ENCODE measurements around the gene ZBED4.
"Not testable (repeated sequence)": the region's sequence is repeated elsewhere in the genome, so short reads cannot be mapped to it uniquely, and the experiment has no call there.

ZBED4 gene, protein sequence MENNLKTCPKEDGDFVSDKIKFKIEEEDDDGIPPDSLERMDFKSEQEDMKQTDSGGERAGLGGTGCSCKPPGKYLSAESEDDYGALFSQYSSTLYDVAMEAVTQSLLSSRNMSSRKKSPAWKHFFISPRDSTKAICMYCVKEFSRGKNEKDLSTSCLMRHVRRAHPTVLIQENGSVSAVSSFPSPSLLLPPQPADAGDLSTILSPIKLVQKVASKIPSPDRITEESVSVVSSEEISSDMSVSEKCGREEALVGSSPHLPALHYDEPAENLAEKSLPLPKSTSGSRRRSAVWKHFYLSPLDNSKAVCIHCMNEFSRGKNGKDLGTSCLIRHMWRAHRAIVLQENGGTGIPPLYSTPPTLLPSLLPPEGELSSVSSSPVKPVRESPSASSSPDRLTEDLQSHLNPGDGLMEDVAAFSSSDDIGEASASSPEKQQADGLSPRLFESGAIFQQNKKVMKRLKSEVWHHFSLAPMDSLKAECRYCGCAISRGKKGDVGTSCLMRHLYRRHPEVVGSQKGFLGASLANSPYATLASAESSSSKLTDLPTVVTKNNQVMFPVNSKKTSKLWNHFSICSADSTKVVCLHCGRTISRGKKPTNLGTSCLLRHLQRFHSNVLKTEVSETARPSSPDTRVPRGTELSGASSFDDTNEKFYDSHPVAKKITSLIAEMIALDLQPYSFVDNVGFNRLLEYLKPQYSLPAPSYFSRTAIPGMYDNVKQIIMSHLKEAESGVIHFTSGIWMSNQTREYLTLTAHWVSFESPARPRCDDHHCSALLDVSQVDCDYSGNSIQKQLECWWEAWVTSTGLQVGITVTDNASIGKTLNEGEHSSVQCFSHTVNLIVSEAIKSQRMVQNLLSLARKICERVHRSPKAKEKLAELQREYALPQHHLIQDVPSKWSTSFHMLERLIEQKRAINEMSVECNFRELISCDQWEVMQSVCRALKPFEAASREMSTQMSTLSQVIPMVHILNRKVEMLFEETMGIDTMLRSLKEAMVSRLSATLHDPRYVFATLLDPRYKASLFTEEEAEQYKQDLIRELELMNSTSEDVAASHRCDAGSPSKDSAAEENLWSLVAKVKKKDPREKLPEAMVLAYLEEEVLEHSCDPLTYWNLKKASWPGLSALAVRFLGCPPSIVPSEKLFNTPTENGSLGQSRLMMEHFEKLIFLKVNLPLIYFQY

DNA sequence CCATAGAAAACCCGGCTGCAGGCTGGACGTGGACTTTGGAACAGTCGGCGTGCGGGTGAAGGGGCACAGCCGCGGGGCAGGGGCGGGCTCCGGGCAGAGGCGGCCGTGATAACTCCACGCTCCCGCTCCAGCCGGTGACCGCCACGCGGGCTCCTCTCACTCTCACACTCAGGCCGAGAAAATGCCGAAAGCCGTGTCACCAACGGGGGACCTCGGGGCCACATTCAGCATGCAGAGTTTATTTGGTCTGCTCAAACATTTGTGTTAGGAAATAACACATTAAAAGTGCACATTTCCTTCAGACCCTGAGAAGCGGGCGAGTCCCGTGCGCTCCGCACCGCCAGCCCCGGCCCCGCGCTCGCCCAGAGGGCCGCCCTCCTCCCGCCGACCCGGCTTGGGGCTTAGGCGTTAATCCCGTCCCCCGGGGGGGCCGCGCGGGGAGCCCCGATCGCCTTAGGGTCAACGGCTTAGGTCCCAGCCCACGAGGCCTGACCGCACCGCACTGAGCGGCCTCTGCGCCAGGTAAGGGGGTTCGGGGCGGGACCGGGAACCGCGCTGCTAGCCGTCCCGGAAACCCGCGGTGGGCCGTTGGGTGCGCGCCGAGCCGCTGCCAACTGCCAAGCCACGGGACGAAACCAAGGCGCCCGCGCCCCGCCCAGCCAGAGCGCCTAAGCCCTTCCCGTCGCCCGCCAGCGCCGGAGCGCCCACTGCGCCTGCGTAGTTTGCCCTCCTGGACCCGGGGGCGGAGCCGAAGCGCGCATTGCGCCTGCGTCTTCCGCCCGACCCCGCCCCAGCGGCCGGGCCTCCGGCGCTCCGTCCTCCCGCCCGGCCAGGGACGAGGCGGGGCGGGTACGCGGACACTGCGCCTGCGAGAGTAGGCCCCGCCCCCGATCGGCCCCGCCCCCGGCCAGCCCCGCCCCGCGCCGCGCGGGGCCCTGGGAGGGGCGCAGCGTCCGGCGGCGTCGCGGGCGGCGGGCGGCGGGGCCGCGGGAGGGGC, at the start of gene ZBED4:
TSS of gene ZBED4 (plus strand) at position 947 of the 997 bp plus-strand sequence. CDS start 29,819 bp downstream, outside the sequence.
- DNase-seq = peak; percentile 99

DNA sequence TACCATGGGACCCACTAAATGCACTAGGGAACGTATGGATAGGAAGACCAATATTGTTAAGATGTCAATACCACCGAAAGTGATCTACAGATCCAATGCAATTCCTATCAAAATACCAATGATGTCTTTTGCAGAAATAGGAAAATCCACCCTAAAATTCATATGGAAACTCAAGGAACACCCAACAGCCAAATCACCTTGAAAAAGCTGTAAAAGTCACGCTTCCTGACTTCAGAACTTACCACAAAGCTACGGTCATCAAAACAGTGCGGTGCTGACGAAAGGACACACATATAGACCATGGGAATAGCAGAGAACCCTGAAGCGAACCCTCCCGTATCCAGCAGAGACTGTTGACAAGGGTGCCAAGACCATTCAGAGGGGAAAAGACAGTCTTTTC, 46.5 kb upstream of the ZBED4 start:
- DNase-seq = no peak

DNA sequence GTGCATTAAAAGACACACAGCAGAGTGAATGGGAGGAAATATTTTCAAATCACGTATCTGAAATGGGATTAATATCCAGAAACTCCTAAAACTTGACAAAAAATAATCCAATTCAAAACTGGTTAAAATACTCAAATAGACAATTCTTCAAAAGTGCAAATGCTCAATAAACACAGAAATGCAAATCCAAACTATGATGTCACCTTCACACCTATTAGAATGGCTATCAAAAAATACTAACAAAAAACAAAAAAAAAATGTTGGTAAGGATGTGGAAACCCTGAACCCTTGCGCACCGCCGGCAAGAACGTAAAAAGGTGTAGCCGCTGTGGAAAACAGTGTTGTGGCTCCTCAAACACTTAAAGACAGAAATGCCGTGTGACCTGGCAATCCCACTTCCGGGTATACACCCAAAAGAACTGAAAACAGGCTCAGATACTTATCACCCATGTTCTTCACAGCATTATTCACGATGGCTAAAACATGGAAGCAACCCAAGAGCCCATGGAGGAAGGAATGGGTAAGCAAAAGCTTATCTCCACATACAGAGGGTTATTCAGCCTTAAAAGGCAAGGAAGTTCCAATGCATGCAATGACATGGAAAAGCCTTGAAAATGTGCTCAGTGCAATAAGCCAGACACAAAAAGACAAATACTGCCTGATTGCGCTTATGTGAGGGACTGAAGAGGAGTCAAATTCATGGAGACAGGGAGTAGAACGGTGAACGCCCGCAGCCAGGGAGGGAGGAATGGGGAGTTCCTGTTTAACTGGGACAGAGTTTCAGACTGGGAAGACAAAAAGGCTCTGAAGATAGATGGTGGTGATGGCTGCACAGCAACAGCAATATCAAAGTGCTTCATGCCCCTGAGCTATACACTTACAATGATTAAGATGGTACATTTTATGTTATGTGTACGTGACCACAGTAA, 45.6 kb upstream of the ZBED4 start:
- DNase-seq = no peak

DNA sequence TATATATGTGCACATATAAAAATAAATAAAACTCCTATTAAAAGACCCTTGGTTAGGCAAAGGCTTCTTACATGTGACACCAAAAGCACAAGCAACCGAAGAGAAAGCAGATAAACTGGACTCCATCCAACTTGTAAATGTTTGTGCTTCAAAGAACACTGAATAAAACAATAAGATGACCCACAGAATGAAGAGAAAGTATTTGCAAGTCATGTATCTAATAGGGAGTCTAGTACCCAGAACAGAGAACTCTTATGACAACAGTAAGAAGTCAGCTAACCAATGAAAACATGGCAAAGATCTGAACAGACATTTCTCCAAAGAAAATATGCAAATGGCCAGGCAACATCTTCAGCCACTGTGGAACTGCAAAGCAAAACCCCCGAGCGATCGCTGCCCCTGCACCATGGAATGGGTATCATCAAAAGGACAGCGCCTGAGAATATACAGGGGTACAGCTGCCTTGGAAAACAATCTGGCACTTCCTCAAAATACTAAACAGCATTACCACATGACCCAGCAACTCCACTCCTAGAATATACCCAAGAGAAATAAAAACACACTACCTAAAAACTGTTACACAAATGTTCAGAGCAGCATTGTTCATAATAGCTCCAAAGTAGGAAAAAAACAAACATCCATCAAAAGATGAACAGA, 43.2 kb upstream of the ZBED4 start:
- no peak for DNase-seq

DNA sequence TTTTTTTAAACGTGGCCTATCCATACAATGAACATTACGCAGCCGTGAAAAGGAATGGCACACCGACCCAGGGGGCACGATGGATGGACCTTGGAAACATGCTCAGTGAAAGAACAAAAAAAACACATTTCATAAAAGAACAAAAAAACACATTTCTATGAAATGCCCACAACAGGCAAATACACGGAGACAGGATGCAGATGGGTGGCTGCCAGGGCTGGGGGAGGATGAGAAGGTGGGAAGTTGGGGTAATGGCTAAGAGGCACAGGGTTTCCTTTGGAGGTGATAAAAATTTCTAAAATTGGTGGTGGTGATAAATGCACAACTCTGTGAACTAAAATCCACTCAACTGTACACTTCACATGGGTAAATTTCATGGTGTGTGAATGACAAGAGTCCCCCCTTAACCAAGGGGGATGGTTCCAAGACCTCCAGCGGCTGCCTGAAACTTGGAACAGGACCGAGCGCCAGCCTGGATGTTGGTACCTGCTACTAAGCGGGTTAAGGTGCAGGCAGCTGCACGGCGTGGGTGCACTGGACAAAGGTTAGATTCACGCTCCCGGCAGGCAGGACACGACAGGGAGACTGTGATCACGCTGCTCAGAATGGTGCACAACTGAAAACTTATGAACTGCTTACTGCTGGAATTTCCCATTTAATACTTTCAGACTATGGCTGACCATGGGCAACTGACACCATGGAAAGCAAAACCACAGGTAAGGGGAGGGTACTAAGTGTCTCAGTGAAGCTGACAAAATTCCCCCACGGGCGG, 42.4 kb upstream of the ZBED4 start:
- no peak for DNase-seq

DNA sequence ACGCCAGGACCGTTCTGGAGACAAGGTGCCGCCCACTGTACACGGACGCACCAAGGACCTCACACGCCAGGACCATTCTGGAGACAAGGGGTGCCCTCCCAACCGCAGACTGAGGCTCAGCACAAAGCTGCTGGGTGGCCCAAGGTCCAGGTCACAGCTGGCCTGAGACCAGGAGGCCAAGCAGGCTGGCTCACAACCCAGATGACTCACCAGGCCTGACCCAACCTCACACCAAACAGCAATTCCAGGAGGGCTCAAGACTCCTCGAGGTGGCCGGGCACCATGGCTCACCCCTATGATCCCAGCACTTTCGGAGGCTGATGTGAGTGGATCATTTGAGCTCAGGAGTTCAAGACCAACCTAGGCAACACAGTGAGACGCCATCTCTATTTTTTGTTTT, 40.8 kb upstream of the ZBED4 start:
- no peak for DNase-seq

DNA sequence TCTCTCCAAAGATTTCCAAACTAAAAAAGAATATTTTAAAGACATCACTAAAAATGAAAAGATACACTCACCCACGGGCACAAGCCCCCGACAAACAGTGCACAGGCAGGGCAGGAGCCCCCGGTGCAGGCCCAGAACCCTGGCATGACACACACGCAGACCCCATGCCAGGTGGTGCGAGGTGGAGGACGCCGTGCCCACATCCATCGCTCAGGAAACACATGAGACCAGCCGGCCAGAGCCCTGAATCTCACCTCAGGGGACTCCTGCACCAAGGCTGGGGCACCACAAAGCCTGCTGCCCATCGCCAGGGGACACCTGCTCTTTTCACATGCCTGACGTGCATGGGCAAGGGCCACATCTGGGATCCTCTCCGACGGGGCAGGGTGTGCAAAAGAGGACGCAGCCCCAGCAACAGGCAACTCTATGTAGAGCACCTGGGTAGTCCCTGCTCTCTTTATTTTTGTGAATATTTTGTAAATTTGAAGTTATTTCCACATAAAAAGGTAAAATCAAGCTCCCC, 39.4 kb upstream of the ZBED4 start:
- no peak for DNase-seq

DNA sequence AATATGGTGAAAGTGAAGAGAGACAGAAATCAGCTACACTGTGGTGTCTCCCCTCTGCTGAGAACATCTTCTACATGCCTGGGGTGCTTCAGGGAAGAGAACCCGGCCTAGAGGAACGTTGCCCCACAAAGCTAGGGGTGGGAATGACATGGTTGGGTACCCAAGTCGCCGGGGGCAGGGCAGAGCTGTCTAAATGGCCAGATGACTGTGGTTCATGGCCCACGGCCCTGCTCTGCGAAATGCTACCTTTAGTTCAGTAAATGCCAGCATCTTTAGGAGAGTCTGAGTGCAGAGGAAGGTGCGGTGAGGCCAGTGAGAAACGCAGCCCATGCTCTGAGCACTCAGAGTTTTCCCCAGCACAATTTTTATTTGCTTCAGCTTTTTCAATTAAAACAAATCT, 38.8 kb upstream of the ZBED4 start:
- DNase-seq = no peak

DNA sequence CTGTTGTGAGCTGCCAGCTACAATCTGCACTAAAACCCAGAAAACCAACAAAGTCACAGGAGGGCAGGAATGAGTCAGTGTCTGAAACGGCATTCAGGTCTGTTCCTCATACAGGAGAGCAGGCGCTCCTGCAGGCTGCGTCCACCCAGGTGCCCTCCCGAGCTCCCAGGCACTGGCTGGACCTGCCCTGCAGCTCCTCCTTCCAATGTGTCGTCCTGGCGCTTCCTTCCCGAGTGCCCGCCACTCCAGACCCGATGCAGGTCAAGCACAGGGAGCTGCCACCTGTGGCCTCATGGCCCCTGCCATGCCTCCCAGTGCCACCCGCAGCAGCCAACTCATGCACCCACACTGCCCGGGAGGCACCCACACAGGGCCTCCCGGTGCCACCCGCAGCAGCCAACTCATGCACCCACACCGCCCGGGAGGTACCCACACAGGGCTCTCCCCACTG, 38.0 kb upstream of the ZBED4 start:
- DNase-seq = no peak

DNA sequence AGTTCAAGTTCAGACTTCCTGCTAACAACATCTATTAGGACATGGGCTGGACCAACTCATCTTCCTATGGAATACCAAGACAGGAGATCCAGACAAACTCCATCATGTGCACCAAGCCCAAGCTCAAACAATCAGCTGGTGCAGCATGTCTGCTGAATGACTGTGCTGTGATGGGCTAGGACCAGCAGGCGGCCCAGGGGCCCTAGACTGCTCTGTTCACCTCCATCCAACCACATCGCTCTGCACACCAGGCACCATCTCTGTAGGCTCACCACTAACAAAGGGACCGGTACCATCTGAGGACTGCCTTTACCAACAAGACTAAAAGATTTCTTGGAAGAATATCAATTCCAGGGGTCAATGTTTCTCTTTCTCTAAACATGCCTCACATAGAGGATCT, 36.3 kb upstream of the ZBED4 start:
- no peak for DNase-seq

DNA sequence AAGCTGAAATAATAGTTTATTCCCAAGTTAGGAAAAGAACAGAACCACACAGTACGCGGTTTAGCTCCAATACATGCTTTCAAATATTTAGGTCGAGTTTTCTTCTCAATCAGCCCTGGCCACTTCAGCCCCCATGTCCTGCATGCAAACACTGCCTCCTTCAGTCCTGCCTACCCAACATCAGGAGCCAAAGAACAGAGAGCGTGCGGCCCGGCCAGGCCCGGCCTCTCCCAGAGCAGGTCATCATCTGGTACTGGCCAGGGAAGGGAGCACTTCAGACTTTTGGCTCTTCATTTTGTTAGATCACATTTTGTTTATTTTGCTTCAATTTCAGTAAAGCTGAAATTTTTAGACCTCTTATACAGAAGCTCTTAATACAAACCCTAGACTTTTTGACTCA, 32.7 kb upstream of the ZBED4 start:
- no peak for DNase-seq

DNA sequence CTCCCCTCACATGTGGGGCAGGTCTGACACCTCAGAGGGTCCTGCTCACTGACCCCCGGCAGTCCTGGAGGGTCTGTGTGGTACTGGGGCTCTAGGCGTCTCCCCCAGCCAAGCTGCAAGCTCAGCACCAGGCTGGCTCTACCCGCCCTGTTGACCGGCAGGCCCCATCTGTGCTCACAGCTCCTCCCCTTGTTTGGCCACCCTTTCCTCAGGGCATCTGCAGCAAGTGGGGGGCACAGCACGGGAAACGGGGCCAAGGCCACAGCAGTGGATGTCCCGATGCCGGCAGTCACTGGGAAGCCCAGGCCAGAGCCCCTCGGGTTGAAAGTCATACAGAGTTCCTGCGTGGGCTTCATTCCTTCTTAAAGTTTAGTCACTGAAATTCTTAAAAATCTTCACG, 31.9 kb upstream of the ZBED4 start:
- not testable (repeated sequence) for DNase-seq

DNA sequence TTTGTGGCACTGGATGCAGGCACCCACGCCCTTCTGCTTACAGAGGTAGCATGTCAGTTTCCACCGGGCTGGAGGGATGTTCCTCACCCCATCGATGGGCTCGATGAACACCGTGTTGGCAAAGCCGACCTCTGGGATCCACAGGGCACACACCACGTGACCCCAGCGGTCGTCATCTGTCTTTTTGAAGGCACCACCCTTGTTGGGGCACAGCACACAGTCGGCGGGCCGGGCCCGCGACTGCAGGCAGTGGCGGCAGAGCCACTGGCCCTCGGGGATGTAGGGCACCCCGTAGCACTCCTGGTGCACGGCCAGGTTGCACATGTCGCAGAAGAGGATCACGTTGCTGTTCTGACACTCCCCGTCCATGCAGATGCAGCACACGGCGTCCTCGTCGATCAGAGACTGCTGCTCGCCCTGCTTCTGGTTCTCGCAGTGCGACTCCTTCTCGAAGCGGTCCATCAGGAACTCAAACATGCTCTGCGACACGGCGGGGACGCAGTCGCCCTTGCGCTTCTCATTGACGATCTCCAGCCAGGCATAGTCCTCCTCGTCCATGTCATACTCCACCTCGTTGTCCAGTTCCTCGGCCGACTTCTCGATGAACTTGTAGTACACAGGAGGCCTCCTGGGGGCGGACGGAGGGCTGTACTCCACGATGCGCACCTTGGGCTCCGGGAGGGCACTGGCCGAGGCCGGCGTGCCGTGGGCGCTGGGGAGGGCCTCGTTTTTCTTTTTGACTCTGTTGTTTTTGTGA, 30.2 kb upstream of the ZBED4 start:
- DNase-seq = no peak

DNA sequence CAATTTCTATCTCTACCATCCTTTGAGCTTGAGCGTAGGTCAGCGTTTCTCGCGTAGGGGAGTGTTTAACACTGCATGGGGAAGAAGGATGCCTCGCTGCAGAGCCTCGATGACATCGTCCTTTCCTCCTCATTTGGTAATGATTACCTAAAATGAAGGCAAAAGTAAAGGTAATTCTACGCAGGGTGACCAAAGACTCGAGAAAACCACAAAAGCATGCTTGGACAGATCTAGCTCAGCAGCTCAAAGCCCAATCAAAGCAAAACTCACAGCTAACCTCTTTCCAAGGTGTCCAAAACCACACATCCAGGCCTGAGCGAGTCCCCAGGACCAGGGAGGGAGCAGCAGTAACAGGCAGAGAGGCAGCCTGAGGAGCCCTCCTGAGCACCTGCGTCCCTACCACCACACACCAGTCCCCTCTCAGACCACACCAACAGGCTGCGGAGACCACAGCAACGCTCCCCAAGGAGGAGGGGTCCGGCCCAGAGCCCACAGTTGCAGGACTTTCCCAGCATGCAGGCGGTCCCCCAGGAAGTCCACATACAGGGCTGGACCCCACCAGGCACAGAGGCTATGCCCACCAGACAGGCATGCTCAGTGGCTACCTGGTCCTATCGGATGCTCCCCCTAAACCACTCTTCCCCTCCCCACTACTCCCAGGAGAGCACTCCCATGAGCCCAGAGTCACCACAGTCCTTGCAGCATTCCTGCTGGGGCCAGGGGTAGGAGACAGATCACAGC, 29.3 kb upstream of the ZBED4 start:
- DNase-seq = no peak

DNA sequence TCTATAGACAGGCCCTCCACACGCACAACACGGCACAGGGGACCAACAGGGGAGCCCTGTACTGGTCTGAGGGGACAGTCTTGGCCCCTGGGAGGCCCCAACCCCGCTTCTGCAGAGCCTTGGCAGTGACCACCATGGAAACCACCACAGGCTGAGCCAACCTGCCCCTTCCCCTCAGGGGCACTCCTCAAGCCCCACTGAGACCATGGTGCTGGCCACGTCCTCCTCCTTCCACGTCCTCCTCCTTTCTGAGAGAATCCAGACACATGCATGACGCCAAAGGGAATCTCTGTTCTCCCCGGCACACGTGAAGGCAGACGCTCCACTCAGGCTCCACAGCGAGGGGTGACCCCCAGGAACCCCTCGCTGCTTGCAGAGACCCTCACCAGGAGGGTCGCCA, 28.7 kb upstream of the ZBED4 start:
- DNase-seq = no peak

DNA sequence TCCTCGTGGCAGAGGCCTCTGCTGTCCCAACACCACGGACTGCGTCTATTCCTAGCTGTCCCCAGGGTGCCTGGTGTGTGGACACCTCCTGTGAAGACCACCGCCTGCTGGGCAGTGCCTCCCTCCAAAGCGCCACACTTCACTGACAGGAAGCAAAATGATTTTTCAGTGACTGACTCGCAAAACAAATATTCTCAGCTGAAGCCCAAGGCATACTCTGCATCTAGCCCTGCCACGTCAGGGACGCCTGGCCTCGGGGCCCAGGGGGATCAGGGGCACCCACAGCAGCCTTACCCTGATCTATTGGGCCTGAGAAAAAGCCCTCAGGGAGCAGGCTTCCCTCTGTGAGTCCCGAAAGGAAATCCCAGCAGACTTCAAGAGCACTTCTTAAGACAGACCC, 28.2 kb upstream of the ZBED4 start:
- DNase-seq = no peak

DNA sequence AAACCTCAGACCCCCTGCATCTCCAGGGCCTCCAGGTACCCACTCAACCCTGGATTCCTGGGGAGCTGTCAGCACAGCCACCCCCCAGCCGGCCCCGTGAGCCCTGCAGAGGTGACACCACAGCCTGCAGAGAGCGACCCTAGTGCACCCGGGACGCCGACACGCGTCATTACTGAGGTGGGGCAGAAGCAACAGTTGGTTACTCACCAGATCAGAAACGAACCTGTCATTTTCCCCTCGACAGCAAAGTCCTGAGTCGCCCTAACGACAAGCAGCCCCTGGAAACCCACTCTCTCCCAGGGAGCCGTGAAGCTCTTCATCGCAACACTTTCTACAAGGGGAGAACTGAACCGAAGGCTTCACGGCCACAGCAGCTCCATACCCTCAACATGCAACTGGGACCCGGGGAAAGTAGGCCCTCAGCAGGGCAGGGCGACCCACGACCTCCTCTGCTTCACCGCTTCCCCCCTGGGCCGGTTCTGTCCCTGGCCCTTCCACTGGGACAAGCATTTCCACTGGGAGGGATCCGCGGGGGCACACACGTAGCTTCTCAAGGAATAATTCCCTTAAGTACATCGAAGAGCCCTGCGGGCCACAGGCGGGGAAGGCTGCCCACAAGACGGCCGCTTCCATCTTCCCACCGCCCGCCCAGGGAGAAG, 27.6 kb upstream of the ZBED4 start:
- peak; percentile 51 for DNase-seq
